Neural crest cell (in vitro differentiated cells): ENCODE data around the gene ZNF618. TPM values are rescaled to one million over a fixed set of nuclear protein-coding genes. Genes with fewer than 3 reads are reported as not detected.
A peak's percentile ranks its signal among the peaks of the same experiment; 100 is the strongest.

Source experiments
- DNase-seq: peaks from one replicate; pipeline ENCODE4 v3.0.0; 2021; ENCODE audit warnings: low read depth, mixed read lengths, low spot score
- H3K27ac Mint-ChIP-seq: one replicate; pipeline ENCODE4 v1.8.0; 2021; ENCODE audit warnings: mild to moderate bottlenecking, mixed read lengths; ENCODE audit not compliant: unreplicated experiment
- H3K27me3 Mint-ChIP-seq: 2 replicates; pipeline ENCODE4 v1.8.0; 2021; ENCODE audit warnings: low read depth, mild to moderate bottlenecking, mixed read lengths
- H3K36me3 Mint-ChIP-seq: 2 replicates; pipeline ENCODE4 v1.8.0; 2021; ENCODE audit warnings: low read depth, mild to moderate bottlenecking, mixed read lengths
- H3K4me1 Mint-ChIP-seq: 2 replicates; pipeline ENCODE4 v1.8.0; 2021; ENCODE audit warnings: mixed read lengths
- H3K4me3 Mint-ChIP-seq: one replicate; pipeline ENCODE4 v1.8.0; 2021; ENCODE audit warnings: mild to moderate bottlenecking, mixed read lengths
- H3K9me3 Mint-ChIP-seq: 2 replicates; pipeline ENCODE4 v1.8.0; 2021; ENCODE audit warnings: mixed read lengths
- total RNA-seq: library from RNA; stranded (reverse); gene quantifications from 2 replicates; pipeline ENCODE4 v1.2.1, GENCODE V29; 2021
- TF ChIP-seq, protein P1 (sequence below): fragments of 200-600 bp; sonication (generic); conservative IDR thresholded peaks from 2 replicates; pipeline ENCODE4 v1.5.0; 2021; ENCODE audit warnings: antibody characterized with exemption, mild to moderate bottlenecking

ZNF618 gene
- total RNA-seq, 1 donor from 2014 or later, result 60.8 TPM

DNA sequence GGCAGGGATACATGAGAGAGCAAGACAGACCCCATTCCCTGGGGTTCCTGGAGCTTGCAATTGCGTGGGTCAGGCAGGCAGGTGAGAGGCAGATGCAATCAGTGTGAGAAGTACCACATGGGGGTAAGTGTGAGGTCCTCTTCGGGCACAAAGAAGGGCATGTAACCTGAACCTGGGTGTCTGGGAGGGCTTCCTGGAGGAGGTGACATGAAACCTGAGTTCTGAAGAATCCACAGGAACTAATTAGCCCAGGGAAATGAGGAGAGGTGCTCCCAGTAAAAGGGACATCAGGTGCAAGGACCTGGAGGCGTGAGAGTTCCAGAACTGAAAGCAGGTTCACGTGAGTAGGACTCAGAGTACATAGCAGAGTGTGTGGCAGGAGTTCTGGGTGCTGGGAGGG is 199.5 kb downstream of the ZNF618 start:
- Mint-ChIP-seq H3K27me3 (peaks cover 30% of the 10 kb centered on the region), H3K9me3 (no peaks in the 10 kb centered on the region), H3K4me3 (no peak overlapping the region), H3K4me1 (peaks cover 3% of the 10 kb centered on the region), H3K36me3 (no peaks in the 10 kb centered on the region), H3K27ac (no peak overlapping the region)
- DNase-seq, result no peak
- TF ChIP-seq, protein P1, sequence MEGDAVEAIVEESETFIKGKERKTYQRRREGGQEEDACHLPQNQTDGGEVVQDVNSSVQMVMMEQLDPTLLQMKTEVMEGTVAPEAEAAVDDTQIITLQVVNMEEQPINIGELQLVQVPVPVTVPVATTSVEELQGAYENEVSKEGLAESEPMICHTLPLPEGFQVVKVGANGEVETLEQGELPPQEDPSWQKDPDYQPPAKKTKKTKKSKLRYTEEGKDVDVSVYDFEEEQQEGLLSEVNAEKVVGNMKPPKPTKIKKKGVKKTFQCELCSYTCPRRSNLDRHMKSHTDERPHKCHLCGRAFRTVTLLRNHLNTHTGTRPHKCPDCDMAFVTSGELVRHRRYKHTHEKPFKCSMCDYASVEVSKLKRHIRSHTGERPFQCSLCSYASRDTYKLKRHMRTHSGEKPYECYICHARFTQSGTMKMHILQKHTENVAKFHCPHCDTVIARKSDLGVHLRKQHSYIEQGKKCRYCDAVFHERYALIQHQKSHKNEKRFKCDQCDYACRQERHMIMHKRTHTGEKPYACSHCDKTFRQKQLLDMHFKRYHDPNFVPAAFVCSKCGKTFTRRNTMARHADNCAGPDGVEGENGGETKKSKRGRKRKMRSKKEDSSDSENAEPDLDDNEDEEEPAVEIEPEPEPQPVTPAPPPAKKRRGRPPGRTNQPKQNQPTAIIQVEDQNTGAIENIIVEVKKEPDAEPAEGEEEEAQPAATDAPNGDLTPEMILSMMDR, result no peak

DNA sequence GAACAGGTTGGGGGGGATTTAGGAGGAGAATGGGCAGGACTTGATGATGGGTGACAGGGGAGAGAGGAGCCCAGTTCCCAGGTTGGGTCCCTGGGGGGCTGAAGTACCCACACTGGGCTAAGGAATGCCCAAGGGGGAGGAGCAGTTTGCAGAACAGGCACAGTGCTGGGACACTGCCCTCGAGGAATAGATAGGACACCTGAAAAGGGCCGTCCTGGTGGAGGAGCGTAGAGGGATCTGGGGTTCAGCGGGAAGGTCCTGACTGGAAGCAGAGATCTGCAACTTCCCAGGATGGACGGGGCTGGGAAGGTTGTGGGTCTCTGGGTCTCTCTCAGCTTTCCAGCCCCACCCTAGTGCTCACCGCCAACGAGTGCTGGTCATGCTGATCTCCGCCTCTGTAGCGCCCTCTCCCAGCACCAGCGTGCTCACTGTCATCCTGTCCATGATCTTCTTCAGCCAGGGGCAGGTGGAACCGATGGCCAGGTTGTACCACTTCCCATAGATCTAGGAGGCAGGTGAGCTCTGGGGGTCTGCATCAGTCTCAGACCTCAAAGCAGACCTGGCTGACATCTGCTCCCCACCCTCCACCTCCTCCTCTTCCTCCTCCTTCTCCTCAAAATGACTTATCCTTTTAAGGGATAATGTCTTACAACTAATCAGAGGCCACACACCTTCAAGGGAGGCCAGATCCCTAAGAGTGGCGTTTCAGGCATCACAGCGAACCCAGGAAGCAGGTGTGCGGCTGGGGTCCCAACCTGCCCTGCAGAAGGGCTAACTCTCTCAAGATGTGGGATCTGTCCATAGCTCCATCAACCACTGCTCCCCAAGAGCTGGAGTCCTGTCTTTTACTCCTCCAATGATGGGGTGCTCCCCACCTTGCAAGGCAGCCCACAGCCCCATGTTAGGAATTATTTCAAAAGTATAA is 200.4 kb downstream of the ZNF618 start:
- no peak overlapping the region for H3K27ac Mint-ChIP-seq
- peaks cover 30% of the 10 kb centered on the region for H3K27me3 Mint-ChIP-seq
- peaks cover 3% of the 10 kb centered on the region for H3K4me1 Mint-ChIP-seq
- H3K9me3 Mint-ChIP-seq, result no peaks in the 10 kb centered on the region
- H3K36me3 Mint-ChIP-seq, result no peaks in the 10 kb centered on the region
- TF ChIP-seq, protein P1, result no peak
- DNase-seq, result no peak
- H3K4me3 Mint-ChIP-seq, result no peak overlapping the region

DNA sequence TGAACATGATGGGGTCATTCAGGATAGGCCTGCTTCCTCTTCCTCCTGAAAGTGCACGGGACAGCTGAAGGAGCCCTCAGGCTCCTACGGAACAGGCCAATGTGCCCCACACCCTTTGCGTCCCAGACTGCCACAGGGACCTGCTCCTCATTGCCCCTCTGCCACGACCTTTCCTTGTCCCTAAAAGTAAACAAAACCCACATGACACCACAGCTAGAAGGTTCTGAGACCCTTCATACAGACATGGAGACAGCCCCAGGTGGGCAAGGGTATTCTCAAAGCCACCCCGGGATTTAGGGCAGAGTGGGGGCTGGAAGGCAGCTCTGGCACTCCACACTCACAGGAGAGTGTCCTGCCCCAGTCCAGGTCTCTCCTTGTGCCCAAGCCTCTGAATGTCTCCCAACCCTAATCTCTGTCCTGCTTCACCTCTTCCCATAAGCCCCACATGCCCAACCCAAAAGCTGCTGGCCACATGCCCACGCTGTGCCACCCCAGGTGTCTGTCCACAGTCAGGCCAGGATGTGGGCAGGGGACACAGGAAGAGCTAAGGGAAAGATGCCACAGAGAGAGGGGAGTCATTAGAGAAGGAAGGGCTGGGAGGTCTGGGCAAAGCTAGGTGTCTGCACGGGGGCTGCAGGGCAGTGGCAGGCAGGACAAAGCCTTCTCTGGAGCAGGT is 201.2 kb downstream of the ZNF618 start:
- H3K27me3 Mint-ChIP-seq, result peaks cover 30% of the 10 kb centered on the region
- peaks cover 3% of the 10 kb centered on the region for H3K4me1 Mint-ChIP-seq
- TF ChIP-seq, protein P1, result no peak
- DNase-seq, result no peak
- peak overlapping the region; percentile 89 for H3K27ac Mint-ChIP-seq
- H3K36me3 Mint-ChIP-seq, result no peaks in the 10 kb centered on the region
- no peaks in the 10 kb centered on the region for H3K9me3 Mint-ChIP-seq
- no peak overlapping the region for H3K4me3 Mint-ChIP-seq

DNA sequence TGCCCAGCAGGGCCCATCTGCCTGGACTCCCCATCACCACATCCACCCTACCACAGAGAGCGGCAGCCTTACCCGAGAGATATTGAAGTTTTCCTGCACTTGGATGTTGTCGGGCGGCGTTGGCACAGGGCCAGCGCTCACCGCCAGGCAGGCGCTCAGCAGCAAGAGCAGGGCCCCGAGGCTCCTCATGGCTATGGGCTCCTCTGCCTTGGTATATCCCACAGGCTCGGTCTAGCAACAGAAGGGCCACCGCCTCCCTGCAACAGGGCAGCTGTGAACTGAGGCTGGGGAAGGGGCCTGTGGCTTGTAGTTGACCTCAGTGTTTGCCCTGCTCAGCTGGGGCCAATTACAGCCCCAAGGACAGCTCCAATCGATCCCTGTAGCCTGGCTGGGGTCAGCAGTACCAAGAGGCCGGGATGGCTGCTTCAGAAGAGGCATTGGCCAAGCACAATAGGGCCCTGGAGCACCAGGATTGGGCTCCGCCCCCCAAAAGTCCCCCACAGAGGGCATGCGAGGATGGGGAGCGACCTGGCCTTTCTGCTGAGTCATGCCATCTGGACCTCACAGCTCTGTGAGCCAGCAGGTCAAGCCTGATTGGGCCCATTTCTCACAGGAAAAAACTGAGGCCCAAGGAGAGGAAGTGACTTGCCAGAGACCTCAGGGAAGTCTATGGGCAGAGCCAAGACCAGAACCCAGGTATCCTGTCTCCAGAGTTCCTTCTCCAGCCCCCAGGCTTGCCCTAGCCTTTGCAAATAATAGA is 202.1 kb downstream of the ZNF618 start, which contains the start of gene AMBP:
TSS of gene AMBP (minus strand) at position 280 of the 760 bp plus-strand sequence. CDS start at position 189, 91 bp downstream.
- DNase-seq, result no peak
- Mint-ChIP-seq H3K36me3 (no peaks in the 10 kb centered on the region), H3K27ac (peak within 1 kb of the TSS; percentile 89), H3K4me1 (peaks cover 3% of the 10 kb centered on the region), H3K4me3 (no peak within 1 kb of the TSS), H3K9me3 (no peaks in the 10 kb centered on the region), H3K27me3 (peaks cover 30% of the 10 kb centered on the region)
- TF ChIP-seq, protein P1, result no peak

DNA sequence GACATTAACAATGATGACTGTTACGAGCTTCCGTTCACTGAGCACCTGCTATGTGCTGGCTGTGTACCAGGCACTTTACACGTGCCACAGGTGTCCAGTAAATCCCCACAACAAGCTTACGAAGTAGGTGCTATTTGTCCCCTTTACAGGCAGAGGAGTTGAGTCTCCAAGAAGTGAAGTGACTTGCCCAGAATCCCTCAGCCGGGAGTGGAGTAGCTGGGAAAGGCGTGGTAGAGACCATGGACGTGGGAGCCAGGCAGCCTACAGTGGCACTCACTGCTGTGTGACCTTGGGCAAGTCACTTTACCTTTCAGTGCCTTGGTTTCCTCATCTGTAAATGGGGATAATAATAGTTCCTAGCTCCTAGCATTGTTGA is 202.7 kb downstream of the ZNF618 start:
- no peak for DNase-seq
- TF ChIP-seq, protein P1, result no peak
- Mint-ChIP-seq H3K4me1 (peaks cover 3% of the 10 kb centered on the region), H3K4me3 (no peak overlapping the region), H3K27ac (no peak overlapping the region), H3K27me3 (peaks cover 29% of the 10 kb centered on the region), H3K9me3 (no peaks in the 10 kb centered on the region), H3K36me3 (no peaks in the 10 kb centered on the region)
